Fibroblast of skin of left biceps (primary cell): ENCODE results near the gene TTBK1.
"Not testable (repeated sequence)": the region's sequence is repeated elsewhere in the genome, so short reads cannot be mapped to it uniquely, and the experiment has no call there.

ENCODE experiments used
- DNase-seq, 2 experiments: peaks; one replicate each; pipeline ENCODE4 v3.0.0-alpha.2; 2013; ENCODE audit warnings: low read depth in 2 of 2

Gene TTBK1

DNA sequence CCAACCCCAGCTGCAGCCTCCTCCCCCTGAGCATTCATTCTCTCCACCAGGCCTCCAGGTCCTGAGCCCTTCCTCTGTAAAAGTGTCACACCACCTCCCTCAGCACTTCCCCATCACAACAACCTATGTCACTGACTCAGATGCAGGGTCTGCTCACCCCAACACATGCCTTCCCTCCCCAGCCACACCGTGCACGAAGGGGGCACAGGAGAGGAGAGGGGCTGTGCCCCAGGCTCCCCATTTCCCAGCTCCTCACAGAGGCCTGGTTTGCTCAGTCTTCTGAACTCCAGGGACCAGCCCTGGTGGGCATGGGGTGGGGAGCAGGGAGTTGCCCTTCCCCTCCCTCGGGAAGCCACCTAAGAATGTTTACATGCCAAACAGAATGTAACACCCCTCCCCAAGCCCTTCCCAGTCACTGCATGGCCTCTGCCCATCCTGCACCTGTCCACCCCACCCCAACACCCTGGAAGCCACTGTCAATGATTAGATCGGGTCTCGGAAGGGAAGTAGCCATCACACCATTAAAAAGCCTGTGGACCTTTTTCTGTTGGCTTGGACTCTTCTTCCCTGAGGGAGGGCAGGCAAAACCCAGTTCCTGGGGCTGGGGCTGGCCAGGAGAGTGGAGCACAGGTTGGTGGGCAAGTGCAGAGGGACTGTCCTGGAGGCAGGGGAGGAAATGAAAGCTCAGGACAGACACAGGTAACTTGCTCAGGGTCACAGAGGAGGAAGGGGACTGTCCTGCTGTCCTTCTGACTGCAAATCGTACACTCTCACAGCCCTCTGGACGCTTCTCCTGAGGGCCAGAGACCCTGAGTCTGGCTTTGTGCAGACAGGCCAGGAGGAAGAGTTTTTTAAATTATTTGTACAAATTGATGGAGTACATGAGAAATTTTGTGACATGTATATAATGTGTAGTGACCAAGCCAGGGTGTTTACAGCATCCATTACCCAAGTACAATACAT lies 44.7 kb downstream of the TTBK1 start:
- no peak for DNase-seq

DNA sequence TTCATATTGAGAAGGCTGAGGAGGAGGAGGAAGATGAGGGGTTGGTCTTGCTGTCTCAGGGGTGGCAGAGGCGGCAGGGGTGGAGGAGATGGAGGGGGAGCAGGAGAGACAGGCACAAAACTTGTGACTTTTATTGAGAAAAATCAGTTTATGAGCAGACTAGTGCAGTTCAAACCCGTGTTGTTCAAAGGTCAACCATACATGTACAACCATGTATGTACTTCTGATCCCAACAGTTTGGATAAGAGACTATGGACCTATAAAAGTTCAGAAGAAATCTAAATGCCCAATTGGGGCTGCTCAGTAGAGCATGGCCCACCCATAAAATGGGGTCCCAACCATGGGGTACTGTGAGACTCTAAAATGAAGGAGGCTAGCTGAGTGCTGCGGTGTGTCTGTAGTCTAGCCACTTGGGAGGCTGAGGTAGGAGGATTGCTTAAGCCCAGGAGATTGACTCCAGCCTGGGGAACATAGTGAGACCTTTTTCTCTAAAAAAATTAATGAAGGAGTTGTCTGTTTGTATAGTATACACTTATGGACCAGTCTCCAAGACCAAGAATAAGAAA lies 47.1 kb downstream of the TTBK1 start:
- no peak for DNase-seq

DNA sequence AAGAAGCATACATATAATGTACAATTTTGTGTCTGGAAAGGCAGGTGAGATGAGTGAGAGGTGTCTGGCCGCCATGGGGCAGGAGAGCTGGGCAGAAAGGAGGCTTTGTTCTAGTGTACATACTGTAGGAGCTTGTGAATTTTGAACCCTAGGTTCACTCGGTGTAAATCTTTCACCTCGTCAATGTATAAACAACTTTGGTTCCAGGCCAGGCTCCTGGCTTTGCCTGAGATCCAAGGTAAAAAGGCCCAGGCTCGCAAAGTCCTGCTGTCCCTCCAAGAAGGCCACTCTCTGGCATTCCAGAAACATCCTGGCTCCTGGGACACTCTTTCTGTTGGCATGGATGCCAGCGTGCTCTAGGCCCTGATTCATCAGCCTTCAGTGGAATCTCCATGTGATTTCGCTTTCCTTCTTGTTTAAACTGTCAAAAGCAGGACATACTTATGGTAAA lies 47.6 kb downstream of the TTBK1 start:
- DNase-seq, result no peak

GRCh38 chr6:43291708-43292107 lies 48.4 kb downstream of the TTBK1 start:
- no peak for DNase-seq

DNA sequence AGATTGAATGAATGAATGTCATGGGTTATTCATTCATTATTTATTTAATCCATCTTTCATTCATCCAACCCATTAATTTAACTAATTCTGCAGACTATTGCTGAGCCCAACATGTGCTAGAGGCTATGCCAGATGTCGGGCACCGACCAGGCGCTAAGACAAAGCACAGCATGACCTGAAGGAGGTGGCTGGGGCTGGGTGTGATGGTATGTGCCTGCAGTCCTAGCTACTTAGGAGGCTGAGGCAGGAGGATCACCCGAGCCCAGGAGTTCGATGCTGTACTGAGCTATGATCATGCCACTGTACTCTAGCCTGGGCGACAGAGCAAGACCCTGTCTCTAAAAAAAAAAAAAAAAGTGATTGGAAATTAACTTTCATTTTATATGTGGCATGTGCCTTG lies 49.1 kb downstream of the TTBK1 start:
- DNase-seq, result no peak

DNA sequence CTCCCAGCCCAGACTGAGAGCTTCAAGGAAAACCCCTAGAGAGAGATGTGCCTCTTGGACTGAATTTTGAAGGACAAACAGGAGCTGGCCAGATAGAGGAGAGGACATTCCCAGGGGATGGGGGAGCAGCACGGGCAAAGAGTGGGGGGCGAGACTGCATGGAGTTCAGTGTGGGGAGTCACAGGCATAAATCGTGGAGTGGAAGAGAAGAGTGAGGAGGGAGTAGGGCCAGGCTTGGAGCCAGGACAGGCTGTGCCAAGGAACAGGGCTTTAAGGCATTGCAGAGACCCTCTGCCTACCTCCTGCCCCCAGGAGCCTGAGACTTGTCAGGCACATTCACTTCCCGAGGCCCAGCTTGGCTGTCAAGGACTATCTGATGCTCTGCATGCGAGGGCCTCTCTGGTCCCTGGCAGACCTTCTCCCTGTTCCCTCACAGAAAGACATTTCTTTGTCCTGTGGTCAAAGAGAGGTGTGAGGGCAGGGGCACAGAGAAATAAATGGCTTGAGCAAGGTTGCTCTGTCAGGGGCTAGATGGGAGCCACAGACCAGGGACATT lies 49.6 kb downstream of the TTBK1 start:
- no peak for DNase-seq

GRCh38 chr6:43293698-43294097 lies 50.4 kb downstream of the TTBK1 start:
- no peak for DNase-seq

- no peak for DNase-seq
Observed at GRCh38 chr6:43294536-43294935, 51.3 kb downstream of the TTBK1 start.

- DNase-seq, result no peak
Observed at GRCh38 chr6:43295456-43295855, 52.2 kb downstream of the TTBK1 start.

DNA sequence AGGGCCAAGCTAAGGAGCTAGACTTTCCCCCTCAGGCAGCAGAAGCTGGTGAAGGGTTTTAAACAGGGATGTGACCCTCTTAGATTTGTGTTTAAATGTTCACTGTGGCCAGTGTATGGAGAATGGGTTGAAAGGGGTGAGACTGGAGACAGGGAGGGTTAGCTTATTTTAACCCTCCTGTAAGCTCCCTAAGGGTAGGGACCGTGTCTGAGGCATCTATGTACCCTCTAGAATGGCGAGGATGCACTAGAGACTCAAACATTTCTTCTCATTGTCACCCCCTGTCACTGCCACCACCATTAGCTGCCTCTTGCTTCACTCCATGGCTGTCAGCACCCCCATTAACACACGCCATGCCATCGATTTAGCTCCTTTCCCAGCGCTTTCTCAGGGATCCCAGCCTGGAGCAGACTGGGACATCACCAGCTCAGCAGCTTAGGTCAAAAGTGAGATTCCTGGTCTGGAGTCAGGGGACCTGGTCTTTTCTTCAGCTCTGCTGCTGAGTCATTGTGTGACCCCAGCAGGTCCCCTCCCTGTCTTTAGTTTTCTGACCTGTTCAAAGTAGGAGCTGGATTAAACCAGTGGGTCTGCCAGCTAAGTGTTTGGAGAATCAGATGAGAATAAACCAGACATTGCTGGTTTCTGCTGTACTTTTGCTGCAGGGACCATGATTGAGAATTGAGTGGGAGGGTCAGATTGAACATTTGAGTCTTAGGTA lies 53.7 kb downstream of the TTBK1 start:
- DNase-seq, result no peak

DNA sequence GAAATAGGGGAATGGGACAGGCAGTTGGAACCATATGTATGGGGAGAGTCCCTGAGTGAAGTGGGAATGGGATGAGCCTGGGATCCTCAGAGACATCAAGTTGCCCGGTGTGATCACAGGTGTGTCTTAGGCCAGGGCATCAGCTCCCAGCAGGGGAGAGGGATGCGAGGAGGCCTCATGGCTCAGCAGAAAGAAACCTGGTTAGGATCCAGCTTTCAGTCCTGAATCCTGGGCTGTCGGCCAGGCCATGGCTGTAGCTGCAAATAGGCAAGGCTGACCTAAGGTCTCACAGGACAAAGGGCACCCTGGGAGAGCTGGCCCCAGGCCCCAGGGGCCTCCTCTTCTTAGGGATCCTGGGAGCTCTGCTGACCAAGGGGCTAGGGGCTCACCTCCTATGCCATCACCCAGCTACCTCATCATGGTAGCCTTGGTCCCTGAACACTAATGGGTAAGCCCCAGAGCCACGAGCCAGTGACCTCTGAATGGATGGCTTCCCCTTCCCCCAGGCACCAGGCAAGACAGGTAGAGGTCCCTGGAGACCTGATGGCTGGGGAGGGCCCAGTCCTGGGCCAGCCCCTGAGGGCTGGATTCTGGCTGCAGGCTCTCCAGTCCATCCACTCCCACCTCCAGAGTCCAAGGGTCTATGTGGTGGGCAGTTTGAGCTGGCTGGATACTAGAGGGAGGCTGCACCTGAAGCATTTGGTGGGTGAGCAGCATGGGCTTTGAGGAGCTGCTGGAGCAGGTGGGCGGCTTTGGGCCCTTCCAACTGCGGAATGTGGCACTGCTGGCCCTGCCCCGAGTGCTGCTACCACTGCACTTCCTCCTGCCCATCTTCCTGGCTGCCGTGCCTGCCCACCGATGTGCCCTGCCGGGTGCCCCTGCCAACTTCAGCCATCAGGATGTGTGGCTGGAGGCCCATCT lies 54.6 kb downstream of the TTBK1 start, which contains the start of gene SLC22A7:
SLC22A7 (plus strand) TSS at position 617 of the 921 bp plus-strand sequence; CDS start at position 716, 99 bp downstream.
- DNase-seq, result no peak

DNA sequence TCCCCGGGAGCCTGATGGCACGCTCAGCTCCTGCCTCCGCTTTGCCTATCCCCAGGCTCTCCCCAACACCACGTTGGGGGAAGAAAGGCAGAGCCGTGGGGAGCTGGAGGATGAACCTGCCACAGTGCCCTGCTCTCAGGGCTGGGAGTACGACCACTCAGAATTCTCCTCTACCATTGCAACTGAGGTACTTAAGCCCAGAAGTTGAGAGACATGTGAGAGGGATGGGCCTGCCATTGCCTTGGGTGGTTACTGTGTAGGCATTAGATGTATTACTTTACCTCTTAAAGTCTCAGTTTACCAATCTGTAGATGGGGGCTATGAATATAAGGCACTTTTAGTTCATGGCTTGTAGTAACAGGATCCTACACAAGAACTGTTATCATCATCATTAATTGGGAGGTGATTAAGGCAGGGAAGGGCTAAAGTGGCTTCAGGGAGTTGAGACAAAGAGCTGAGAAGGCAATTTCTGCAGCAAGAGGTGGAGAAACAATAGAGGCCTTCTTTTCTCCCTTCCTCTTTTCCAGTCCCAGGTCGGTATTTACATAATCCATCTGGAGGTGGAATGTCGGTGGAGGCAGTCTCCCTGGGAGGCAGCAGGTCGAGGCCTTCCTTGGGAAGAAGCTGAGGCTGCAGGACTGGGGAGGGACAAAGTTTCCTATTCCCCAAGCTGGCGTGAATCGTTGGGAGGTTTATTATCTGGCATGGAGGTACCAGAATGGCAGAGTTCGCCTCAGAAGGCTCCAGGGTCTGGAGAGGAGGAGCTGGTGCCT lies 55.5 kb downstream of the TTBK1 start:
- no peak for DNase-seq

DNA sequence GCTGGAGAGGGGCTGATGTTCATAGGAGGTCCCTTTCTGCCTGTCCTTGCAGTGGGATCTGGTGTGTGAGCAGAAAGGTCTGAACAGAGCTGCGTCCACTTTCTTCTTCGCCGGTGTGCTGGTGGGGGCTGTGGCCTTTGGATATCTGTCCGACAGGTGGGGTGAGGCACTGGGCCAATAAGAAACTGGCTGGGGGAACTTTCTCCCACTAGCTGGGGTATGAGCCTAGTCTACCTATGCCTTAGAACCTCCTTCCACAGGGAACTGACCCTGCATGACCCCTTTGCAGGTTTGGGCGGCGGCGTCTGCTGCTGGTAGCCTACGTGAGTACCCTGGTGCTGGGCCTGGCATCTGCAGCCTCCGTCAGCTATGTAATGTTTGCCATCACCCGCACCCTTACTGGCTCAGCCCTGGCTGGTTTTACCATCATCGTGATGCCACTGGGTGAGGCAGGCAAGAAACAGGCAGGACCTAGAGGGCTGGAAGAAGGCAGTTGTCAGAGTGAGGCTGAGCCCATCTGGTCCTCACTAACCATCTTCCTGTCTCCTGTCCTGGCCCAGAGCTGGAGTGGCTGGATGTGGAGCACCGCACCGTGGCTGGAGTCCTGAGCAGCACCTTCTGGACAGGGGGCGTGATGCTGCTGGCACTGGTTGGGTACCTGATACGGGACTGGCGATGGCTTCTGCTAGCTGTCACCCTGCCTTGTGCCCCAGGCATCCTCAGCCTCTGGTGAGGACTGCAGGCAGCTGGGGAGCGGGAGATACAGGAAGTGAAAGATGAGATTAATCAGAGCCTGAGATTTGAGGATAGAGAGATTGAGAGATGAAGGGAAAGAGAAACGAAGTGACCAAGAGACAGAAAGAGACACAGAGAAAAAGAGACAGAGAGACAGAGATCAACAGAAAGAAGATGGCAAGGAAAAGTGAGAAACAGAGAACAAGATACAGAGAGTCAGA lies 56.3 kb downstream of the TTBK1 start:
- no peak for DNase-seq

GRCh38 chr6:43301081-43301870 lies 58.0 kb downstream of the TTBK1 start:
- DNase-seq, result no peak

GRCh38 chr6:43302126-43302525 lies 58.8 kb downstream of the TTBK1 start:
- no peak for DNase-seq

DNA sequence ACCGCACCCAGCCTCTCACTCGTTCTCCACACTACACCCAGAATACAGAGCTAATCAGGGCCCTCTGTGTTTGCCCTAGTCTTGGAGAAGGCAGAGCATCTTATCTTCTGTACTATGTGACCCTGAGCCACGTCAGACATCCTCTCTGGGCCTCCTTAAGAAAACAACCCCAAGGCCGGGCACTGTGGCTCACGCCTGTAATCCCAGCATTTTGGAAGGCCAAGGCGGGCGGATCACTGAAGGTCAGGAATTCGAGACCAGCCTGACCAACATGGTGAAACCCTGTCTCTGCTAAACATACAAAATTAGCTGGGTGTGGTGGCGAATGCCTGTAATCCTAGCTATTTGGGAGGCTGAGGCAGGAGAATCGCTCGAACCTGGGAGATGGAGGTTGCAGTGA lies 59.7 kb downstream of the TTBK1 start:
- DNase-seq, result not testable (repeated sequence)

DNA sequence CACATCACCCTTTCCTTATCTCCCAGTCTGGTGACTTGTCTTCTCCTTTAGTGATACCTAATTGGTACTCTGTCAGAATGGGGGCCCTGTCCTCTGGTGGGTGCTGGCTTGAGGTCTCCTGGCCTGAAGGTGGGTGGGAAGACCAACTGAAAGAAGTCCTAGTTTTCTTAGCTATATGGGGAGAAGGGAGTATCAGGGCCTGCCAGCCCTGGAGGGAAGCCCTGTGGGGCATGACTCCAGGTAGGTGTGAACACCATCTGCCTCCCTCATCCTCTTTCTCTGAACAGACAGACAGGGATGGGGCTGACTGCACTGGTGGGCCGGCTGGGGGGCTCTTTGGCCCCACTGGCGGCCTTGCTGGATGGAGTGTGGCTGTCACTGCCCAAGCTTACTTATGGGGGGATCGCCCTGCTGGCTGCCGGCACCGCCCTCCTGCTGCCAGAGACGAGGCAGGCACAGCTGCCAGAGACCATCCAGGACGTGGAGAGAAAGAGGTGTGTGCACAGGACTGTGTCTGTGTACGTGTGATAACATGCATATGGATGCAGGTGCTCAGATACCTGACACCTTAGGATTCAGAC lies 60.6 kb downstream of the TTBK1 start:
- no peak for DNase-seq

DNA sequence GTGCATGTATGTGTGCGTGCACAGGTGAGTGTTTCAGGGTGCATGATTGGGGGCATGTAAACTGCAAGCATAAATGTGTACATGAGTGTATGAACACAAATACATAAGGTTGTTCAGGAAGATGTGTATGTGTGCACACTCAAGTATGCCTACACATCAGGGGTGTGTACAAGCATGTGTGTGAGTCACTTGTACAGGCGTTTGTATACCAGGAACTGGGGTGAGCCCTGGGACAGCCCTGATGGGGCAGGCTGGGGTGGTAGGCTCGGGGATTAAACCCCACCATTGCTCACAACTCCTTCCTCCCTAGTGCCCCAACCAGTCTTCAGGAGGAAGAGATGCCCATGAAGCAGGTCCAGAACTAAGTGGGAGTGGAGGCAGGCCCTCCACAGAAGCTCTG lies 61.1 kb downstream of the TTBK1 start:
- DNase-seq, result no peak
